GM23338 (cell line): ENCODE measurements around the gene AGAP1. TPM values are rescaled to one million over a fixed set of nuclear protein-coding genes. Genes with fewer than 3 reads are reported as not detected.

Experiments
- ATAC-seq: fragments of 200-7000 bp; cut with Tn5 transposase; 3 replicates; pipeline ENCODE4 v1.9.1; 2020
- DNase-seq: peaks from one replicate; pipeline ENCODE4 v3.0.0-alpha.2; 2015; ENCODE audit warnings: low spot score
- H2AFZ ChIP-seq: fragments of 200-600 bp; sonication (generic); 2 replicates; pipeline ENCODE4 v1.8.0; 2016; ENCODE audit warnings: antibody characterized with exemption, mild to moderate bottlenecking, moderate library complexity
- H3F3A ChIP-seq: fragments of 200-600 bp; sonication (generic); replicated peaks from 2 replicates; pipeline ENCODE4 v1.8.0; 2017; ENCODE audit warnings: antibody characterized with exemption, mixed run types, low read depth
- H3K27ac ChIP-seq: fragments of 200-600 bp; sonication (generic); 2 replicates; pipeline ENCODE4 v1.6.1; 2016; ENCODE audit warnings: low read depth
- H3K27me3 ChIP-seq: fragments of 200-600 bp; sonication (generic); 2 replicates; pipeline ENCODE4 v1.8.0; 2016; ENCODE audit warnings: mild to moderate bottlenecking, mixed run types, moderate library complexity; ENCODE audit not compliant: insufficient read depth
- H3K36me3 ChIP-seq: fragments of 200-600 bp; sonication (generic); 2 replicates; pipeline ENCODE4 v1.8.0; 2016; ENCODE audit warnings: mild to moderate bottlenecking; ENCODE audit not compliant: insufficient read depth
- H3K4me1 ChIP-seq: fragments of 200-600 bp; sonication (generic); 2 replicates; pipeline ENCODE4 v1.8.0; 2016; ENCODE audit warnings: mild to moderate bottlenecking, moderate library complexity; ENCODE audit not compliant: insufficient read depth
- H3K4me2 ChIP-seq: fragments of 200-600 bp; sonication (generic); 2 replicates; pipeline ENCODE4 v1.7.1; 2017; ENCODE audit warnings: mixed run types
- H3K4me3 ChIP-seq: fragments of 200-600 bp; sonication (generic); 2 replicates; pipeline ENCODE4 v1.6.1; 2016; ENCODE audit warnings: mixed run types
- H3K79me2 ChIP-seq: fragments of 200-600 bp; sonication (generic); replicated peaks from 2 replicates; pipeline ENCODE4 v1.8.0; 2017; ENCODE audit warnings: mild to moderate bottlenecking; ENCODE audit not compliant: insufficient read depth
- H3K9me2 ChIP-seq: fragments of 200-600 bp; sonication (generic); 2 replicates; pipeline ENCODE4 v1.8.0; 2017; ENCODE audit not compliant: insufficient read depth
- H4K20me1 ChIP-seq: fragments of 200-600 bp; sonication (generic); replicated peaks from 2 replicates; pipeline ENCODE4 v1.8.0; 2017; ENCODE audit warnings: mild to moderate bottlenecking; ENCODE audit not compliant: insufficient read depth
- H3K27ac Mint-ChIP-seq: 2 replicates; pipeline ENCODE4 v1.8.0; 2020; ENCODE audit warnings: inconsistent platforms, mild to moderate bottlenecking, moderate library complexity, mixed read lengths
- H3K27me3 Mint-ChIP-seq: 3 replicates; pipeline ENCODE4 v1.8.0; 2022; ENCODE audit warnings: low read depth, mild to moderate bottlenecking, moderate library complexity, mixed read lengths, inconsistent platforms; ENCODE audit not compliant: insufficient read depth, poor library complexity
- H3K36me3 Mint-ChIP-seq: 3 replicates; pipeline ENCODE4 v1.8.0; 2021; ENCODE audit warnings: low read depth, mild to moderate bottlenecking, inconsistent platforms, moderate library complexity, mixed read lengths
- H3K4me1 Mint-ChIP-seq: 3 replicates; pipeline ENCODE4 v1.8.0; 2020; ENCODE audit warnings: mild to moderate bottlenecking, inconsistent platforms, mixed read lengths
- H3K4me3 Mint-ChIP-seq: 3 replicates; pipeline ENCODE4 v1.8.0; 2021; ENCODE audit warnings: moderate library complexity, mild to moderate bottlenecking, inconsistent platforms, mixed read lengths
- H3K9me3 Mint-ChIP-seq: 3 replicates; pipeline ENCODE4 v1.8.0; 2020; ENCODE audit warnings: moderate library complexity, mild to moderate bottlenecking, inconsistent platforms, mixed read lengths
- CREB1 ChIP-seq: fragments of 250-450 bp; sonication (Bioruptor Pico); IDR thresholded peaks from 2 replicates; pipeline ENCODE4 v1.5.0; 2020; ENCODE audit warnings: low read depth, mild to moderate bottlenecking, moderate library complexity
- EZH2 ChIP-seq: fragments of 200-600 bp; sonication (generic); IDR thresholded peaks from one replicate; pipeline ENCODE4 v1.8.0; 2017; ENCODE audit warnings: antibody characterized with exemption, mild to moderate bottlenecking, low read depth; ENCODE audit not compliant: unreplicated experiment
- EZH2phosphoT487 ChIP-seq: fragments of 200-600 bp; sonication (generic); IDR thresholded peaks from one replicate; pipeline ENCODE4 v1.8.1; 2018; ENCODE audit warnings: antibody characterized with exemption; ENCODE audit not compliant: unreplicated experiment
- JUNB ChIP-seq: IDR thresholded peaks from one replicate; pipeline ENCODE4 v1.6.1; 2016; ENCODE audit warnings: antibody characterized with exemption; ENCODE audit not compliant: unreplicated experiment
- NANOG ChIP-seq: IDR thresholded peaks from 2 replicates; pipeline ENCODE4 v1.6.1; 2016; ENCODE audit warnings: antibody characterized with exemption, borderline replicate concordance
- POLR2AphosphoS5 ChIP-seq: IDR thresholded peaks from 2 replicates; pipeline ENCODE4 v1.6.1; 2016; ENCODE audit warnings: antibody characterized with exemption, low read depth
- STAT1 ChIP-seq: IDR thresholded peaks from one replicate; pipeline ENCODE4 v1.6.1; 2016; ENCODE audit warnings: antibody characterized with exemption; ENCODE audit not compliant: unreplicated experiment
- ZNF114 ChIP-seq: fragments of 250-450 bp; sonication (Bioruptor Pico); IDR thresholded peaks from 2 replicates; pipeline ENCODE4 v1.5.0; 2020; ENCODE audit warnings: mild to moderate bottlenecking, moderate library complexity
- ZNF331 ChIP-seq: fragments of 250-450 bp; sonication (Bioruptor Pico); IDR thresholded peaks from 2 replicates; pipeline ENCODE4 v1.5.0; 2020; ENCODE audit warnings: low read depth, mild to moderate bottlenecking, moderate library complexity
- polyA plus RNA-seq: library from polyadenylated mRNA; unstranded; fragments of >200 nt; fragmentation: Nextera tagmentation; extraction: Ambion mirVana; gene quantifications from 2 replicates; pipeline ENCODE4 v1.2.1, GENCODE V29; 2016
- total RNA-seq: library from RNA; depleted of rRNA; stranded (reverse); fragments of >200 nt; shearing (Covaris generic); gene quantifications from 2 replicates; pipeline ENCODE4 v1.2.3, GENCODE V29; 2014
- TF ChIP-seq, protein P1 (sequence below), 2 experiments: fragments of 200-600 bp in 1 of 2; sonication (generic) in 1 of 2; conservative IDR thresholded peaks; 2 replicates each; pipeline versions ENCODE4 v1.5.1 to v1.6.1; 2016 to 2017; ENCODE audit warnings: antibody characterized with exemption in 2 of 2, low read depth in 2 of 2, mild to moderate bottlenecking in 2 of 2, moderate library complexity in 1 of 2
- TF ChIP-seq, protein P2 (sequence below): IDR thresholded peaks from one replicate; pipeline ENCODE4 v1.6.1; 2018; ENCODE audit warnings: antibody characterized with exemption; ENCODE audit not compliant: unreplicated experiment
- TF ChIP-seq, protein P3 (sequence below): fragments of 250-450 bp; sonication (Bioruptor Pico); IDR thresholded peaks from 2 replicates; pipeline ENCODE4 v1.5.0; 2020; ENCODE audit warnings: mild to moderate bottlenecking, moderate library complexity
- TF ChIP-seq, protein P4 (sequence below): IDR thresholded peaks from 2 replicates; pipeline ENCODE4 v1.6.1; 2016; ENCODE audit warnings: antibody characterized with exemption

AGAP1 gene
- total and polyA plus RNA-seq, 2 experiments from 2014 or later: 13.3 to 27.9 TPM

- Histone ChIP-seq H4K20me1 (no peaks in the 10 kb centered on the region), H3K9me2 (no peaks in the 10 kb centered on the region), H3K79me2 (no peaks in the 10 kb centered on the region), H3K4me1 (peaks cover 20% of the 10 kb centered on the region), H3K36me3 (no peaks in the 10 kb centered on the region), H3K4me2 (no peak overlapping the region), H3K27me3 (no peaks in the 10 kb centered on the region), H2AFZ (no peak overlapping the region), H3K27ac (no peak overlapping the region), H3F3A (no peaks in the 10 kb centered on the region), H3K4me3 (no peak overlapping the region)
- no peak overlapping the region for H3K4me3 Mint-ChIP-seq
- TF ChIP-seq, protein P1, sequence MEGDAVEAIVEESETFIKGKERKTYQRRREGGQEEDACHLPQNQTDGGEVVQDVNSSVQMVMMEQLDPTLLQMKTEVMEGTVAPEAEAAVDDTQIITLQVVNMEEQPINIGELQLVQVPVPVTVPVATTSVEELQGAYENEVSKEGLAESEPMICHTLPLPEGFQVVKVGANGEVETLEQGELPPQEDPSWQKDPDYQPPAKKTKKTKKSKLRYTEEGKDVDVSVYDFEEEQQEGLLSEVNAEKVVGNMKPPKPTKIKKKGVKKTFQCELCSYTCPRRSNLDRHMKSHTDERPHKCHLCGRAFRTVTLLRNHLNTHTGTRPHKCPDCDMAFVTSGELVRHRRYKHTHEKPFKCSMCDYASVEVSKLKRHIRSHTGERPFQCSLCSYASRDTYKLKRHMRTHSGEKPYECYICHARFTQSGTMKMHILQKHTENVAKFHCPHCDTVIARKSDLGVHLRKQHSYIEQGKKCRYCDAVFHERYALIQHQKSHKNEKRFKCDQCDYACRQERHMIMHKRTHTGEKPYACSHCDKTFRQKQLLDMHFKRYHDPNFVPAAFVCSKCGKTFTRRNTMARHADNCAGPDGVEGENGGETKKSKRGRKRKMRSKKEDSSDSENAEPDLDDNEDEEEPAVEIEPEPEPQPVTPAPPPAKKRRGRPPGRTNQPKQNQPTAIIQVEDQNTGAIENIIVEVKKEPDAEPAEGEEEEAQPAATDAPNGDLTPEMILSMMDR (conservative IDR thresholded peaks at IDR 0.05; ENCODE audit: low read depth in 2 of 2): no peak
- TF ChIP-seq, protein P2, sequence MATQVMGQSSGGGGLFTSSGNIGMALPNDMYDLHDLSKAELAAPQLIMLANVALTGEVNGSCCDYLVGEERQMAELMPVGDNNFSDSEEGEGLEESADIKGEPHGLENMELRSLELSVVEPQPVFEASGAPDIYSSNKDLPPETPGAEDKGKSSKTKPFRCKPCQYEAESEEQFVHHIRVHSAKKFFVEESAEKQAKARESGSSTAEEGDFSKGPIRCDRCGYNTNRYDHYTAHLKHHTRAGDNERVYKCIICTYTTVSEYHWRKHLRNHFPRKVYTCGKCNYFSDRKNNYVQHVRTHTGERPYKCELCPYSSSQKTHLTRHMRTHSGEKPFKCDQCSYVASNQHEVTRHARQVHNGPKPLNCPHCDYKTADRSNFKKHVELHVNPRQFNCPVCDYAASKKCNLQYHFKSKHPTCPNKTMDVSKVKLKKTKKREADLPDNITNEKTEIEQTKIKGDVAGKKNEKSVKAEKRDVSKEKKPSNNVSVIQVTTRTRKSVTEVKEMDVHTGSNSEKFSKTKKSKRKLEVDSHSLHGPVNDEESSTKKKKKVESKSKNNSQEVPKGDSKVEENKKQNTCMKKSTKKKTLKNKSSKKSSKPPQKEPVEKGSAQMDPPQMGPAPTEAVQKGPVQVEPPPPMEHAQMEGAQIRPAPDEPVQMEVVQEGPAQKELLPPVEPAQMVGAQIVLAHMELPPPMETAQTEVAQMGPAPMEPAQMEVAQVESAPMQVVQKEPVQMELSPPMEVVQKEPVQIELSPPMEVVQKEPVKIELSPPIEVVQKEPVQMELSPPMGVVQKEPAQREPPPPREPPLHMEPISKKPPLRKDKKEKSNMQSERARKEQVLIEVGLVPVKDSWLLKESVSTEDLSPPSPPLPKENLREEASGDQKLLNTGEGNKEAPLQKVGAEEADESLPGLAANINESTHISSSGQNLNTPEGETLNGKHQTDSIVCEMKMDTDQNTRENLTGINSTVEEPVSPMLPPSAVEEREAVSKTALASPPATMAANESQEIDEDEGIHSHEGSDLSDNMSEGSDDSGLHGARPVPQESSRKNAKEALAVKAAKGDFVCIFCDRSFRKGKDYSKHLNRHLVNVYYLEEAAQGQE: no peak
- TF ChIP-seq POLR2AphosphoS5: no peak
- TF ChIP-seq, protein P3, sequence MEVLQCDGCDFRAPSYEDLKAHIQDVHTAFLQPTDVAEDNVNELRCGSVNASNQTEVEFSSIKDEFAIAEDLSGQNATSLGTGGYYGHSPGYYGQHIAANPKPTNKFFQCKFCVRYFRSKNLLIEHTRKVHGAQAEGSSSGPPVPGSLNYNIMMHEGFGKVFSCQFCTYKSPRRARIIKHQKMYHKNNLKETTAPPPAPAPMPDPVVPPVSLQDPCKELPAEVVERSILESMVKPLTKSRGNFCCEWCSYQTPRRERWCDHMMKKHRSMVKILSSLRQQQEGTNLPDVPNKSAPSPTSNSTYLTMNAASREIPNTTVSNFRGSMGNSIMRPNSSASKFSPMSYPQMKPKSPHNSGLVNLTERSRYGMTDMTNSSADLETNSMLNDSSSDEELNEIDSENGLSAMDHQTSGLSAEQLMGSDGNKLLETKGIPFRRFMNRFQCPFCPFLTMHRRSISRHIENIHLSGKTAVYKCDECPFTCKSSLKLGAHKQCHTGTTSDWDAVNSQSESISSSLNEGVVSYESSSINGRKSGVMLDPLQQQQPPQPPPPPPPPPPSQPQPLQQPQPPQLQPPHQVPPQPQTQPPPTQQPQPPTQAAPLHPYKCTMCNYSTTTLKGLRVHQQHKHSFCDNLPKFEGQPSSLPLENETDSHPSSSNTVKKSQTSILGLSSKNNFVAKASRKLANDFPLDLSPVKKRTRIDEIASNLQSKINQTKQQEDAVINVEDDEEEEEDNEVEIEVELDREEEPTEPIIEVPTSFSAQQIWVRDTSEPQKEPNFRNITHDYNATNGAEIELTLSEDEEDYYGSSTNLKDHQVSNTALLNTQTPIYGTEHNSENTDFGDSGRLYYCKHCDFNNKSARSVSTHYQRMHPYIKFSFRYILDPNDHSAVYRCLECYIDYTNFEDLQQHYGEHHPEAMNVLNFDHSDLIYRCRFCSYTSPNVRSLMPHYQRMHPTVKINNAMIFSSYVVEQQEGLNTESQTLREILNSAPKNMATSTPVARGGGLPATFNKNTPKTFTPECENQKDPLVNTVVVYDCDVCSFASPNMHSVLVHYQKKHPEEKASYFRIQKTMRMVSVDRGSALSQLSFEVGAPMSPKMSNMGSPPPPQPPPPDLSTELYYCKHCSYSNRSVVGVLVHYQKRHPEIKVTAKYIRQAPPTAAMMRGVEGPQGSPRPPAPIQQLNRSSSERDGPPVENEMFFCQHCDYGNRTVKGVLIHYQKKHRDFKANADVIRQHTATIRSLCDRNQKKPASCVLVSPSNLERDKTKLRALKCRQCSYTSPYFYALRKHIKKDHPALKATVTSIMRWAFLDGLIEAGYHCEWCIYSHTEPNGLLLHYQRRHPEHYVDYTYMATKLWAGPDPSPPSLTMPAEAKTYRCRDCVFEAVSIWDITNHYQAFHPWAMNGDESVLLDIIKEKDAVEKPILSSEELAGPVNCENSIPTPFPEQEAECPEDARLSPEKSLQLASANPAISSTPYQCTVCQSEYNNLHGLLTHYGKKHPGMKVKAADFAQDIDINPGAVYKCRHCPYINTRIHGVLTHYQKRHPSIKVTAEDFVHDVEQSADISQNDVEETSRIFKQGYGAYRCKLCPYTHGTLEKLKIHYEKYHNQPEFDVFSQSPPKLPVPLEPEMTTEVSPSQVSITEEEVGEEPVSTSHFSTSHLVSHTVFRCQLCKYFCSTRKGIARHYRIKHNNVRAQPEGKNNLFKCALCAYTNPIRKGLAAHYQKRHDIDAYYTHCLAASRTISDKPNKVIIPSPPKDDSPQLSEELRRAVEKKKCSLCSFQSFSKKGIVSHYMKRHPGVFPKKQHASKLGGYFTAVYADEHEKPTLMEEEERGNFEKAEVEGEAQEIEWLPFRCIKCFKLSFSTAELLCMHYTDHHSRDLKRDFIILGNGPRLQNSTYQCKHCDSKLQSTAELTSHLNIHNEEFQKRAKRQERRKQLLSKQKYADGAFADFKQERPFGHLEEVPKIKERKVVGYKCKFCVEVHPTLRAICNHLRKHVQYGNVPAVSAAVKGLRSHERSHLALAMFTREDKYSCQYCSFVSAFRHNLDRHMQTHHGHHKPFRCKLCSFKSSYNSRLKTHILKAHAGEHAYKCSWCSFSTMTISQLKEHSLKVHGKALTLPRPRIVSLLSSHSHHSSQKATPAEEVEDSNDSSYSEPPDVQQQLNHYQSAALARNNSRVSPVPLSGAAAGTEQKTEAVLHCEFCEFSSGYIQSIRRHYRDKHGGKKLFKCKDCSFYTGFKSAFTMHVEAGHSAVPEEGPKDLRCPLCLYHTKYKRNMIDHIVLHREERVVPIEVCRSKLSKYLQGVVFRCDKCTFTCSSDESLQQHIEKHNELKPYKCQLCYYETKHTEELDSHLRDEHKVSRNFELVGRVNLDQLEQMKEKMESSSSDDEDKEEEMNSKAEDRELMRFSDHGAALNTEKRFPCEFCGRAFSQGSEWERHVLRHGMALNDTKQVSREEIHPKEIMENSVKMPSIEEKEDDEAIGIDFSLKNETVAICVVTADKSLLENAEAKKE: no peak
- no peak for TF ChIP-seq ZNF331 (CRISPR knock-in tag)
- TF ChIP-seq NANOG: no peak
- no peak for TF ChIP-seq EZH2
- no peak for TF ChIP-seq JUNB
- TF ChIP-seq EZH2phosphoT487: no peak
- TF ChIP-seq STAT1: no peak
- no peak for TF ChIP-seq ZNF114 (CRISPR knock-in tag)
- no peak for TF ChIP-seq CREB1 (CRISPR knock-in tag)
- TF ChIP-seq, protein P4, sequence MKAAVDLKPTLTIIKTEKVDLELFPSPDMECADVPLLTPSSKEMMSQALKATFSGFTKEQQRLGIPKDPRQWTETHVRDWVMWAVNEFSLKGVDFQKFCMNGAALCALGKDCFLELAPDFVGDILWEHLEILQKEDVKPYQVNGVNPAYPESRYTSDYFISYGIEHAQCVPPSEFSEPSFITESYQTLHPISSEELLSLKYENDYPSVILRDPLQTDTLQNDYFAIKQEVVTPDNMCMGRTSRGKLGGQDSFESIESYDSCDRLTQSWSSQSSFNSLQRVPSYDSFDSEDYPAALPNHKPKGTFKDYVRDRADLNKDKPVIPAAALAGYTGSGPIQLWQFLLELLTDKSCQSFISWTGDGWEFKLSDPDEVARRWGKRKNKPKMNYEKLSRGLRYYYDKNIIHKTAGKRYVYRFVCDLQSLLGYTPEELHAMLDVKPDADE: no peak
- H3K9me3 Mint-ChIP-seq: no peaks in the 10 kb centered on the region
- no peak overlapping the region for H3K27ac Mint-ChIP-seq
- peaks cover 8% of the 10 kb centered on the region for H3K27me3 Mint-ChIP-seq
- ATAC-seq (peak; percentile 29), DNase-seq (no peak)
- H3K36me3 Mint-ChIP-seq: no peaks in the 10 kb centered on the region; the same call in 2 of the 3 replicates
- peaks cover 35% of the 10 kb centered on the region for H3K4me1 Mint-ChIP-seq
These were observed 354.2 kb downstream of the AGAP1 start for GRCh38 chr2:235848055-235848454.
